CD1c-positive myeloid dendritic cell (primary cell): ENCODE results near the gene ACBD5.

Experiments
- DNase-seq: peaks from one replicate; pipeline ENCODE4 v3.0.0-alpha.2; 2016; ENCODE audit errors: extremely low spot score

Gene ACBD5

GRCh38 chr10:27152687-27153086 lies 87.9 kb downstream of the ACBD5 start:
- no peak for DNase-seq

- no peak for DNase-seq
Measured at GRCh38 chr10:27150261-27150660, 90.3 kb downstream of the ACBD5 start.

GRCh38 chr10:27147701-27148100 lies 92.9 kb downstream of the ACBD5 start:
- DNase-seq: no peak

- no peak for DNase-seq
Measured at GRCh38 chr10:27145937-27146336, 94.7 kb downstream of the ACBD5 start.
